ENCODE measurements around the gene TTI1. TPM values are rescaled to one million over a fixed set of nuclear protein-coding genes. Genes with fewer than 3 reads are reported as not detected.

TTI1 gene
- total RNA-seq, 6 experiments from 2014 or later = 11.8 to 17.9 (median 14.1) TPM

DNA sequence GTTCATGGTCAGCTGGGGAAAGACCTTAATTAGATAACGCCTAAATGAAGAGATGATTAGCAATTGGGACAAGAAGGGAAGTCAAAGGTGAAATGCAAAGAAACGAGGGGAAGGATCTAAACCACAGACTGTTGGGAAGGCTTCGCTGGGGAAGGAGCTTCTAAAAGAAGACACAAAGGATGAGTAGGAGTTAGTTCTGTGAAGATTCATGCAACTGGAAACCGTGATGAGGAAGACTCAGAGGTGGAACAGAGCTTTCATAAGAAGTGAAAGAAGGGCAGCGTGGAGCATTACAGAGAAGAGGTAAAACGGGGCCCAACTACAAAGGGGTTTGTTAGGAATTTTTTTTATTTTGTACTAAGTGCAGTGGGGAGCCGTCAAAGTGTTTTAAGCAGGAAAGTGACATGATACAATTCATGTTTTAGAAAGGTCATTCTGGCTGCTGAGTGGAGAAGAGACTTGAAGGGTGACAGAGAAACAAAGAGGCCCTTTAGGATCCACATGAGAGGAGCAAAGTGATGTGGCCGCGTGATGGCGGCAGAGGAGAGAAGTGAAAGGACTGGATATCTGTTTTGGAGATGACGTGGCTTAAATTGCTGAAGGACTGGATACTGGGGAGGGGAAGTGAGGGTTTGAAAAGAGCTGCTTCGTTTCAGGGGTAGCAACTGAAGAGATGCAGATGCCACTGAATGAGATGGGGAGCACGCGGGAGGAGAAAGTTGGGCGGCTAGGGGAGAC is 33.6 kb downstream of the TTI1 start:
- Mint-ChIP-seq H3K4me3 (peak overlapping the region; percentile 29), H3K27me3 (ENCODE audit: insufficient read depth) (no peaks in the 10 kb centered on the region; the same call in 1 of the 2 replicates), H3K27ac (peak overlapping the region; percentile 42), H3K4me1 (ENCODE audit: low read depth) (peaks cover 48% of the 10 kb centered on the region), H3K9me3 (no peaks in the 10 kb centered on the region), H3K36me3 (ENCODE audit: low read depth) (peaks cover 20% of the 10 kb centered on the region)
- DNase-seq = no peak
- TF ChIP-seq CTCF (IDR thresholded peaks at IDR 0.05) = no peak

GRCh38 chr20:37997516-37997915 is 35.7 kb downstream of the TTI1 start:
- no peak for TF ChIP-seq CTCF (IDR thresholded peaks at IDR 0.05)
- no peak for DNase-seq
- no peak overlapping the region for H3K4me3 Mint-ChIP-seq
- no peak overlapping the region for H3K27ac Mint-ChIP-seq
- no peaks in the 10 kb centered on the region for H3K9me3 Mint-ChIP-seq
- peaks cover 24% of the 10 kb centered on the region for H3K36me3 Mint-ChIP-seq (ENCODE audit: low read depth)
- H3K4me1 Mint-ChIP-seq (ENCODE audit: low read depth) = peaks cover 54% of the 10 kb centered on the region
- no peaks in the 10 kb centered on the region; the same call in 1 of the 2 replicates for H3K27me3 Mint-ChIP-seq (ENCODE audit: insufficient read depth)

GRCh38 chr20:37995856-37996605 is 37.2 kb downstream of the TTI1 start:
- Mint-ChIP-seq H3K27ac (no peak overlapping the region), H3K27me3 (ENCODE audit: insufficient read depth) (no peaks in the 10 kb centered on the region; the same call in 1 of the 2 replicates), H3K9me3 (no peaks in the 10 kb centered on the region), H3K4me1 (ENCODE audit: low read depth) (peaks cover 49% of the 10 kb centered on the region), H3K36me3 (ENCODE audit: low read depth) (peaks cover 23% of the 10 kb centered on the region), H3K4me3 (no peak overlapping the region)
- no peak for DNase-seq
- no peak for TF ChIP-seq CTCF (IDR thresholded peaks at IDR 0.05)

GRCh38 chr20:37994512-37994911 is 38.7 kb downstream of the TTI1 start:
- Mint-ChIP-seq H3K36me3 (ENCODE audit: low read depth) (peaks cover 14% of the 10 kb centered on the region), H3K27ac (no peak overlapping the region), H3K4me3 (no peak overlapping the region), H3K4me1 (ENCODE audit: low read depth) (peaks cover 48% of the 10 kb centered on the region), H3K27me3 (ENCODE audit: insufficient read depth) (no peaks in the 10 kb centered on the region; the same call in 1 of the 2 replicates), H3K9me3 (no peaks in the 10 kb centered on the region)
- TF ChIP-seq CTCF (IDR thresholded peaks at IDR 0.05) = no peak
- no peak for DNase-seq

DNA sequence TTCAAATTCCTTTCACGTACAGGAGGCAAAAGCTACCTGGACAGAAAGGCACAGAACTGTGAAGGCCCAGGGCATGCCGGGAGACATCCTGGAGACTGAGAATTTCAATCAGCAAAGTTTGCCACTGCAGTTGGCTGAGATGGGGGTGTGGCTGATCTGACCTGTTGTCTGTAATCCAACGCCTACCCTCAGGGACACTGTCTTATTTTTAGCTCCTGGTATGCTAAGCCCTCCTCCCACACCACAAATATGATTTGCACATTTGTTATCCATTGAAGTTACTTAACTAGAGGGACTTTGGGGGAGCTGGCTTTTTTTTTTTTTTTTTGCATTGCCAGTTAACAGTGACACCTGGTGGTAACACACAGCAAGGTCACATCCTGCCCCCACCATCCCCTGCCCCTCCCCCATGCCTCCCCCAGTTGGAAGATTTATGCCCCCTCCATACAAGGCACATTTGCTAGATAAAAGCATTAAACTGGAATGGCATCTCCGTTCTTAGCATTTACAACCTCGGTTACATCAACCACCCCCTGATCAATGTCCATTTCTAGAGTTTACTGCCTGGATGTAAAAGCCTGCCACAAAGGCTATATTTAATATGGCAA is 40.4 kb downstream of the TTI1 start:
- H3K4me3 Mint-ChIP-seq = no peak overlapping the region
- peaks cover 44% of the 10 kb centered on the region for H3K4me1 Mint-ChIP-seq (ENCODE audit: low read depth)
- TF ChIP-seq CTCF (IDR thresholded peaks at IDR 0.05) = peak; percentile 90
- peaks cover 13% of the 10 kb centered on the region for H3K36me3 Mint-ChIP-seq (ENCODE audit: low read depth)
- H3K9me3 Mint-ChIP-seq = no peaks in the 10 kb centered on the region
- no peaks in the 10 kb centered on the region for H3K27me3 Mint-ChIP-seq (ENCODE audit: insufficient read depth)
- peak; percentile 87 for DNase-seq
- peak overlapping the region; percentile 47; the same call in 1 of the 2 replicates for H3K27ac Mint-ChIP-seq
